ENCODE results near the gene SSBP3. TPM values are rescaled to one million over a fixed set of nuclear protein-coding genes. Genes with fewer than 3 reads are reported as not detected.

The SSBP3 gene
- total and polyA plus RNA-seq, 5 experiments from 2014 or later, result 16.1 to 93.8 (median 19.8) TPM

- Mint-ChIP-seq H3K27me3 (no peaks in the 10 kb centered on the region), H3K36me3 (peaks cover 0 to 3% (median 0%) of the 10 kb centered on the region in 3 donors), H3K4me3 (peak overlapping the region; percentile 88 to 99 (median 94)), H3K9me3 (no peaks in the 10 kb centered on the region), H3K27ac (peak overlapping the region; percentile 88 to 97 (median 93)), H3K4me1 (peaks cover 37 to 57% (median 51%) of the 10 kb centered on the region in 4 donors)
- no peak for DNase-seq
- ATAC-seq, result no peak
- POLR2A ChIA-PET, result interaction anchor here (0.6 to 2.3 kb wide), 12 partner anchors 50 to 356 kb away, joined by 3 to 110 read pairs (median 4); partner anchors contain the start of genes TCEANC2 and TMEM59
These were observed 2.2 kb upstream of the SSBP3 start for GRCh38 chr1:54408147-54409066.

- Mint-ChIP-seq H3K9me3 (no peaks in the 10 kb centered on the region), H3K36me3 (peaks cover 0 to 12% (median 3%) of the 10 kb centered on the region in 3 donors), H3K27me3 (no peaks in the 10 kb centered on the region), H3K4me3 (peak overlapping the region; percentile 88 to 99 (median 94)), H3K27ac (peak overlapping the region; percentile 88 to 97 (median 95)), H3K4me1 (peaks cover 37 to 60% (median 53%) of the 10 kb centered on the region in 4 donors)
- POLR2A ChIA-PET, result interaction anchor here (0.6 to 2.3 kb wide), 17 partner anchors 50 to 355 kb away, joined by 3 to 110 read pairs (median 5); partner anchors contain the start of genes CYB5RL, MRPL37, TCEANC2 and TMEM59
- DNase-seq (peak; percentile 27 to 87 (median 76)), ATAC-seq (peak; percentile 40 to 53)
These were observed 1.4 kb upstream of the SSBP3 start for GRCh38 chr1:54407404-54408146.

GRCh38 chr1:54407154-54407403 is 885 bp upstream of the SSBP3 start:
- POLR2A ChIA-PET, result interaction anchor here (0.7 to 2.3 kb wide), 17 partner anchors 49 to 354 kb away, joined by 3 to 110 read pairs (median 5); partner anchors contain the start of genes CYB5RL, MRPL37, TCEANC2 and TMEM59

GRCh38 chr1:54405898-54406293 is 298 bp downstream of the SSBP3 start:
- Mint-ChIP-seq H3K4me3 (peak overlapping the region in 6 of 10 donors; percentile 14 to 91 (median 72)), H3K36me3 (peaks cover 5 to 28% (median 14%) of the 10 kb centered on the region in 3 donors), H3K27me3 (no peaks in the 10 kb centered on the region), H3K4me1 (peaks cover 45 to 73% (median 68%) of the 10 kb centered on the region in 4 donors), H3K27ac (no peak overlapping the region), H3K9me3 (no peaks in the 10 kb centered on the region)
- POLR2A ChIA-PET, result interaction anchor here (0.5 to 2.3 kb wide), 12 partner anchors 24 to 353 kb away, joined by 3 to 110 read pairs (median 5); partner anchors contain the start of genes CYB5RL, MRPL37, TCEANC2 and TMEM59
- DNase-seq (no peak), ATAC-seq (no peak)

More at GRCh38 chr1:54407154-54407403, 885 bp upstream of the SSBP3 start:
- no peak for ATAC-seq
- Mint-ChIP-seq H3K27me3 (no peaks in the 10 kb centered on the region), H3K9me3 (no peaks in the 10 kb centered on the region), H3K4me3 (peak overlapping the region; percentile 88 to 99 (median 94)), H3K36me3 (peaks cover 0 to 17% (median 5%) of the 10 kb centered on the region in 3 donors), H3K4me1 (peaks cover 36 to 62% (median 57%) of the 10 kb centered on the region in 4 donors), H3K27ac (peak overlapping the region; percentile 88 to 97 (median 95))
- DNase-seq, result peak in 2 of 10 donors; percentile 17 to 49

- Mint-ChIP-seq H3K4me1 (peaks cover 50 to 78% (median 72%) of the 10 kb centered on the region in 4 donors), H3K36me3 (peaks cover 7 to 35% (median 19%) of the 10 kb centered on the region in 3 donors), H3K27ac (peak overlapping the region in 9 of 10 donors; percentile 15 to 92 (median 84)), H3K4me3 (peak overlapping the region; percentile 74 to 94 (median 86)), H3K9me3 (no peaks in the 10 kb centered on the region), H3K27me3 (no peaks in the 10 kb centered on the region)
- DNase-seq (peak in 5 of 10 donors; percentile 13 to 37 (median 25)), ATAC-seq (no peak)
- POLR2A ChIA-PET, result interaction anchor here (0.6 to 2.1 kb wide), 8 partner anchors 70 to 672 kb away, joined by 3 to 9 read pairs (median 4); no protein-coding TSS in a partner anchor
These were observed 976 bp downstream of the SSBP3 start for GRCh38 chr1:54404939-54405897.

GRCh38 chr1:54404263-54404662 is 1.9 kb downstream of the SSBP3 start:
- no peak for ATAC-seq
- no peaks in the 10 kb centered on the region for H3K9me3 Mint-ChIP-seq
- peak overlapping the region; percentile 74 to 94 (median 86) for H3K4me3 Mint-ChIP-seq
- peaks cover 7 to 44% (median 23%) of the 10 kb centered on the region in 3 donors for H3K36me3 Mint-ChIP-seq
- peak overlapping the region; percentile 69 to 93 (median 84) for H3K27ac Mint-ChIP-seq
- H3K4me1 Mint-ChIP-seq, result peaks cover 47 to 79% (median 71%) of the 10 kb centered on the region in 4 donors
- POLR2A ChIA-PET, result interaction anchor here (0.8 to 2.1 kb wide), 7 partner anchors 10 to 119 kb away, joined by 3 to 9 read pairs (median 4); no protein-coding TSS in a partner anchor
- no peaks in the 10 kb centered on the region for H3K27me3 Mint-ChIP-seq
- DNase-seq, result no peak

- POLR2A ChIA-PET, result interaction anchor here (1.0 to 2.1 kb wide), 5 partner anchors 9 to 118 kb away, joined by 3 to 9 read pairs (median 4); no protein-coding TSS in a partner anchor
- no peak for ATAC-seq
These were observed 2.4 kb downstream of the SSBP3 start for GRCh38 chr1:54403808-54404261.

GRCh38 chr1:54403405-54403804 is 2.8 kb downstream of the SSBP3 start:
- Mint-ChIP-seq H3K27ac (peak overlapping the region; percentile 28 to 93 (median 80)), H3K4me1 (peaks cover 43 to 79% (median 69%) of the 10 kb centered on the region in 4 donors), H3K4me3 (peak overlapping the region; percentile 74 to 94 (median 86)), H3K27me3 (no peaks in the 10 kb centered on the region), H3K36me3 (peaks cover 7 to 52% (median 27%) of the 10 kb centered on the region in 3 donors), H3K9me3 (no peaks in the 10 kb centered on the region)
- POLR2A ChIA-PET, result interaction anchor here (1.4 to 2.1 kb wide), 2 partner anchors 39 to 86 kb away, joined by 3 to 9 read pairs; no protein-coding TSS in a partner anchor
- DNase-seq (no peak), ATAC-seq (no peak)

More at GRCh38 chr1:54403808-54404261, 2.4 kb downstream of the SSBP3 start:
- H3K4me3 Mint-ChIP-seq, result peak overlapping the region; percentile 74 to 94 (median 86)
- peak overlapping the region; percentile 69 to 93 (median 84) for H3K27ac Mint-ChIP-seq
- H3K9me3 Mint-ChIP-seq, result no peaks in the 10 kb centered on the region
- no peak for DNase-seq
- peaks cover 7 to 48% (median 25%) of the 10 kb centered on the region in 3 donors for H3K36me3 Mint-ChIP-seq
- H3K27me3 Mint-ChIP-seq, result no peaks in the 10 kb centered on the region
- peaks cover 45 to 79% (median 70%) of the 10 kb centered on the region in 4 donors for H3K4me1 Mint-ChIP-seq

GRCh38 chr1:54402896-54403295 is 3.3 kb downstream of the SSBP3 start:
- POLR2A ChIA-PET, result no interaction called here
- peaks cover 7 to 57% (median 27%) of the 10 kb centered on the region in 3 donors for H3K36me3 Mint-ChIP-seq
- H3K9me3 Mint-ChIP-seq, result no peaks in the 10 kb centered on the region
- H3K4me3 Mint-ChIP-seq, result peak overlapping the region in 9 of 10 donors; percentile 74 to 94 (median 87)
- ATAC-seq (no peak), DNase-seq (no peak)
- H3K4me1 Mint-ChIP-seq, result peaks cover 41 to 76% (median 69%) of the 10 kb centered on the region in 4 donors
- peak overlapping the region in 9 of 10 donors; percentile 46 to 93 (median 78) for H3K27ac Mint-ChIP-seq
- H3K27me3 Mint-ChIP-seq, result no peaks in the 10 kb centered on the region

GRCh38 chr1:54401799-54402198 is 4.4 kb downstream of the SSBP3 start:
- DNase-seq (no peak), ATAC-seq (no peak)
- Mint-ChIP-seq H3K36me3 (peaks cover 7 to 67% (median 27%) of the 10 kb centered on the region in 3 donors), H3K4me1 (peaks cover 43 to 75% (median 70%) of the 10 kb centered on the region in 4 donors), H3K9me3 (no peaks in the 10 kb centered on the region), H3K4me3 (peak overlapping the region in 3 of 10 donors; percentile 21 to 79 (median 50)), H3K27me3 (no peaks in the 10 kb centered on the region), H3K27ac (peak overlapping the region in 5 of 10 donors; percentile 16 to 61 (median 28))
- POLR2A ChIA-PET, result interaction anchor here (1.0 kb wide), 1 partner anchor 107 kb away, joined by 5 read pairs; no protein-coding TSS in a partner anchor

All from naive thymus-derived CD8-positive, alpha-beta T cell (primary cell).